NCI-H1694 treated with DMSO at 0.1 percent for 48 hours (cell line): Measurements from ENCODE around the gene HTT.

Source experiments
- DNase-seq: peaks from one replicate; lab custom pipeline; 2025; lab: John Stamatoyannopoulos, UW

The HTT gene

DNA sequence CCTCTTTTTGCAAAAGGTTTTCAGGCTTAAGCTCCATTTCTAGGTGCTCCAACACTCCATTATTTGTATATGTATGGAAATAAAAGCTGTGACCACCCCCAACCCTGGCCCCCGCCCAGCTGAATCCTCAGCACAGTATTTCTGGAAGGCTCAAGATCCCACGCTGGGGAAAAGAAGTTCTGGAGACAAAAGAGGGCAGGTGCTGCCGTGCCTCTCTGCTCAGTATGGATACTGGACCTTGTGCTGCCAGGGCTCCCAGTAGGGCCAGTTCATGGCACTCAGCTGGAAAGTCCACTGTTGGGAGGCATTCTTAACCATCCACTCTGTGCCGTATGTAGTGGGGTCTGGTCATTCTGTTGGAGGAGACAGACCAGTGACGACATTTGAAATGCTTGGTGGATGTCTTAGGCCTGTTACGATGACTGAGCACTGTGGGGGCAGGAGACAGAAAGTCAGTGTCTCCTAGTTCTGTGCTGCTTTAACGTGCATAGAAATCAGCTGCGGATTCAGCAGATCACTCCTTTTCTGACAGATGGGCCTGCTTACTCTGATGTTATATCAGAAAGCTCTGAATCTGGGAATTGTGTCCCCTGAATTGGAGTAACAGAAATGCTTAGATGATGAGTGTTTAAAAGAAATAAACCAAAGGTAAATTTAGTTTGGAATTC, 126.1 kb downstream of the HTT start:
- DNase-seq: peak; percentile 2

DNA sequence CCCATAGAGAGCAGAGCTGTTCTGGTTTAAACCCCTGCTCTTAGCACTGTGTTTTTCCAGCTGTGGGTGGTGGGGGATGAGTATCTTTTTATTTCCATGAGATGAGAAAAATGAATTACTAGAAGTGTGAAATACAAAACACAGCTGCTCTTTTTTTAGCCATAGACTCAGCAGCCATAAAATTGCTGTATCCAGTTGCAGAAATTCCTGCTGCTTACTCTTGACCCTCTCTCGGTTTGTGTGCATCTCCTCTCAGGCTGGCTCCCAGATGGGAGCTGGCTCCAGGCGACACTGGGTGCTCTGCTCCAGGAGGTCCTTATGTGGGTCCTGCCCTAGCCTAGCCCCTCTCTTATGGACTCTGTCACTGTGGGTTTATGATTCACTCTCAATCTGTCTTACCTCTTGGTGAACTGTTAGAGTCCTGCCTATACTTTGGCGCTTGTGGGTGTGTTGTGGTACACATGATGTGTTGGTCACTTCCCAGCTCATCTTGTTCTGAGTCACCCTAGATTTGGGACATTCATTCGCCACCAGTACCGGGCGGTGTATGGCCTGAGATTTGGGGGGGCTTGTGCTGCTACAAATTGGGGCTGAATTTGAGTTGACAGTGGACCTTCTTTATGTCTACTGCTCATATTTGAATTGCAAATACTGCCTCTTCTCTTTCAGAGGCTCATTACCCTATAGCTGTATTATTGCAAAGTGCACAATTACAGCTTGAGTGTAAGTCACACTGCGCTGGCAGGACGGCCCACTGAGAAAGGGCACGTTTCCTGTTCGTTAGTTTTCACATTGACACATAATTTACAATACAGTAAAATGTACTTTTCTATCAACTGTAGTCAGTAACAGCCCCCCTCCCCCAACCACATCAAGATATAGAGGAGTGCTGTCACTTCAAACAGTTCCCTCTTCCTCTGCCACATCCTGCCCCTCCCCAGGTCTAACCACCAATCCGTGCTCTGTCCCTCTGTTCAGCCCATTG, 127.5 kb downstream of the HTT start:
- DNase-seq: no peak

DNA sequence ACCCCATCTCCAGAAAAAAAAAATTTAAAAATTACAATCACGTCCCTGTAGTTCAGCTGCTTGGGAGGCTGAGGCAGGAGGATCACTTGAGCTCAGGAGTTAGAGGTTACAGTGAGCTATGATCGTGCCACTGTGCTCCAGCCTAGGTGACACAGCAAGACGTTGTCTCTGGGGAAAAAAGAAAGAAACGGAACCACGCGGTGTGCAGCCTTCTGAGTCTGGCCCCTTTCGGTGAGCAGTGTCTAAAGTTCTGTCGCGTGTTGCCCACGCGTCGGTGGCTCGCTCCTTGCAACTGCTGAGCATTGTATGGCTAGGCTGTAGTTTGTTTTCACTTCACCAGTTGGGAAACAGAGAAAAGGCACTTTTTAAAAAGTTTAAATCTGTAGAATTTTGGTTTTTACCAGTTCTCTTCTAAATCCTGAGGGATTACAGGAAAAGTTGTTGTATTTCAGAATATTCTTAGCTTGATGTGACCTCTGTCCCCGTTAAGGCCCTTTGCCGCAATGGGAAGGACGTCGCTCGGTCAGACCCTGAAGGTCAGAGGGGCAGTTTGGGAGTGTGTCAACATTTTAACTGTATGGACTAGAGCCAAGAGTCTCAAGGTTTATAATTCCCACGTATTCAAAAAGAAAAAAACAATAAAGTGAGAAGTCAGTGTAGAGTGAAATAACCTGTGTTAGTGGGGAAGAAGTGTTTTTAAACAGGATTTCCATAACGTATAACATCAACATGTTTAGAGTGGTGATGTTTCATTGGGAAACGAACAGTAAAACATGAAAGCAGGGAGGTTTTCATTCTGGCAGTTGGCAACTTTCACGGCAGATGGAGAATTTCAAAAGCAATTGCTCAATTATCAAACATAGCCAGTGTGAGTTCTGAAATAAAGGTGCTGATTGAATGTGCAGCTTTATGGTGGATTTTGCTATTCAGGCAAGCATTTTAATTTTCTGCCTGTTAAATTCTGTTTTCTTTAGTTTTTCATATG, 128.6 kb downstream of the HTT start:
- peak; percentile 37 for DNase-seq

DNA sequence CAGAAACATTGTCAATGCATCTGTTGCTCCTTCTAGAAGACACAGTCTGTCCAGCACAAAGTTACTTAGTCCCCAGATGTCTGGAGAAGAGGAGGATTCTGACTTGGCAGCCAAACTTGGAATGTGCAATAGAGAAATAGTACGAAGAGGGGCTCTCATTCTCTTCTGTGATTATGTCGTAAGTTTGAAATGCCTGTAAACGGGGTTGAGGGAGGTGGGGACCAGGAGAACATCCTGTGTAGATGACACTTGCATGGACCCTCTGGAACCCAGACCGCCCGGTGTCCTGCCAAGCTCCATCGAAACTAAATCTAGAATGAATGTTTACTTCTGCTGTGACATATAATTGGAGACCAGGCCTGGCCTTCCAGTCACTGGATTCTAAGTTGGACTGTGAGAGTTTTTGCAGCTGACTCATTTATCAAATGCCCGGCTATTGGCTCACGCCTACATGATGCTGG, 129.5 kb downstream of the HTT start:
- no peak for DNase-seq

DNA sequence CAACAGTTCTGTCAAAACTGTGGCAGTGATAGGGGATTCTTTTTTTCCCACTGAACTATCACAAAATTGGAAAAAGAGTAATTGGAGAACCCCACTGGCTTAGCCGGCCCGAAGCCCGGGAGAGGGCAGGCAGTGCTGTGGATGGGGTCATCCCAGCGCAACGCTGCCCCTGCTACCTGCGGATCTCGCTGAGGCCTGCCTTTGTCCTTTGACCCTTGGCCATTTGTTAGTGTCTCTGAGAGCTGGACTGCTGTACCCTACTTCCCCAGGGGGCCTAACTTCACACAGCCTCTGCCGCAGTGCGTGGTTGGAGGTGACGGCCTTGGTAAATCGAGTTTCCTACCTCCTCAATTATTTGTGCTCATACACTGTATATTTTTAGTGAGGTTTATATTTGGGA, 131.5 kb downstream of the HTT start:
- no peak for DNase-seq

DNA sequence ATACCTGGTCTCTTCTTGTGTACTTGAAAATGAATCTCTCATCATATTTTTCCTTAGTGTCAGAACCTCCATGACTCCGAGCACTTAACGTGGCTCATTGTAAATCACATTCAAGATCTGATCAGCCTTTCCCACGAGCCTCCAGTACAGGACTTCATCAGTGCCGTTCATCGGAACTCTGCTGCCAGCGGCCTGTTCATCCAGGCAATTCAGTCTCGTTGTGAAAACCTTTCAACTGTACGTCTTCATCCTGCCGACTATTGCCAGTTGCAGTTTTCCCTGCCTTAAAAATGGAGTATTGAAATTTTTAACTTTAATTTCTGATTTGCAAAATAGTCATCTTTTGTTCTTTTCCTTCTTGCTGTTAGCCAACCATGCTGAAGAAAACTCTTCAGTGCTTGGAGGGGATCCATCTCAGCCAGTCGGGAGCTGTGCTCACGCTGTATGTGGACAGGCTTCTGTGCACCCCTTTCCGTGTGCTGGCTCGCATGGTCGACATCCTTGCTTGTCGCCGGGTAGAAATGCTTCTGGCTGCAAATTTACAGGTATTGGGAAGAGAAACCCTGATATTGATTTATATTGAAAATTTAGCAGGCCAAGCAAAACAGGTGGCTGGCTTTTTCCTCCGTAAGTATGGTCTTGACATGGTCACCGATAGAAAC, 132.1 kb downstream of the HTT start:
- DNase-seq: no peak

DNA sequence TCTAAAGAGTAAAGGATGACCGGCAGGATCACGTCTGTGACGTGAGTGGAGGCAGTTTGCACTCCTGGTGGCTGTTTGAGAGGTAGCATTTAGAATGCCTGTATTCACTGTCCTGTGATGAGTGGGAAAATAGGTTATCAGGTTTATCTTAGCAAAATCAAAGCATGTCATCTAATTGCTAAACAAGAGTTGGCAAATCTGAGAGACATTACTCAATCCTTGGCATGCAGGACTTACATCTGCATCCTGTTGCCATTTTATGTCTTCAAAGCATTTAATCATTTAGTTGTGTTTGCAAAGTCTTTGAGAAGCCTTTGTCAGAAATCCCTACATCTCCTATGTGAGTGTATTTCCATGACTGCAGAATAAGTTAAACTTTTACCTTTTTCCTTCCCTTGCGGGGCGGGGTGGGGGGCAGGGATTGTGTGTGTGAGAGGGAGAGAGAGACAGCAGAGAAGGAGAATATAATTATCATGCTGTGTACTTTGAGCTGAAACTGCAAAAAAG, 133.1 kb downstream of the HTT start:
- no peak for DNase-seq

DNA sequence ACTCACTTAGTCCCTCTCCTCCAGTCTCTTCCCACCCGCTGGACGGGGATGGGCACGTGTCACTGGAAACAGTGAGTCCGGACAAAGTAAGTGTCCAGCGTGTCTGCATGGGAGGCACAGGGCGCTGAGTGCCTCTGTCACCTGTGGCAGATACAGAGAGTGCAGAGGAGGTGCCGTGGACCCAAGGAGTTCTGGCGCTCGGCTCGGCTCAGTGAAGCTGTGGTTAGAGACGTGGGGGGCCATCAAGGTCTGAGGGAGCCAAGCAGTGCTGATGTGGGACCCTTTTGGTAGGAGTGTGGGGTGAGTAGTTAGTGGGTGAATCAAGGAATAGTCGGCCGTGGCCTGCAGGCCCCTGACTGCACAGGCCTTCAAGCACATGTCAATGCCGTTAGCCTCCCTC, 134.3 kb downstream of the HTT start:
- no peak for DNase-seq

DNA sequence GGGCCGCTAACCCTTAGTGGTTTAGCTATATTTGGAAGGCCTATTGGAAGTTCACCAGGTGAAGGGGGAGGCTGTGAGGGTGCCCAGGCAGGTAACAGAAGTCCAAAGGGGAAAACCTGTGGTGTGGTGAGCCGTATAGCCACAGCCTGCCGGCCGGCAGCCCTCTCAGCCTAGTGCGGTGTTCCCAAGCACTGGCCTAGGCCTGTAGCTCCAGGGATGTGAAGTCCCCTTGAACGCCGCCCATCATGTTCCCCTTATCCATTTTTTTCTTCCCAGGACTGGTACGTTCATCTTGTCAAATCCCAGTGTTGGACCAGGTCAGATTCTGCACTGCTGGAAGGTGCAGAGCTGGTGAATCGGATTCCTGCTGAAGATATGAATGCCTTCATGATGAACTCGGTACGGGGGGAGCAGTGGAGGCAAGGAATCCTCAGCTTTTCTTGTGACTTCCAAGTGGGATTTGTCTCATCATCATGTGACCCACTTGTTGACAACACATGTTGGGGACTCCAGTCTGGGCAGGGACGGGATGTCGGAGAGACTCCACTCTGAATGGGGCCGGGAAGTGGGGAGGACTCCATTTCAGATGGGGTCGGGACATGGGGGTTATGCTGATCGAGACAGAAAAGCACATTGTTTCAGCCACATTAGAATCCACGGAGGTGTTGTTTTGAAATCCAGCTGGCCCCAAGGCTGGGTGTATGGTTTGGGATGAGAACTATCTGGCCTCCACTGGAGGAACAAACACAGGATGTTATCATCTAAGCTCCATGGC, 135.3 kb downstream of the HTT start:
- DNase-seq: no peak

DNA sequence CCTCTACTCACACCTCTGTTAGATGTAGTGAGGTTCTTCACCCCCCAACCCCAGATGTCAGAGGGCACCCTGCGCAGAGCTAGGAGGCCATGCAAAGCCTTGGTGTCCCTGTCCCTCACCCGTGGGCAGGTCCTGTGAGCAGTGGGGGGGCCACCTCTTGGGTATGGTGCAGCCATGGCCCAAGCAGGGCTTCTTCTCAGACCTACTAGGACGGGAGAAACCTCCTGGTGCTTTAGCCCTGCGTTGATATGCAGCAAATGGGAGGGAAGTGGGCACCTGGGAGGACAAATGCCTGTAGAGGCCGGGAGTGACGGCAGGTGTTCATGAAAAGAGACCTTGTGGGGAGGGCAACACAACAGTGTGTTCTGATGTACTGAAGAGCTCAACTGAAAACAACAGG, 136.0 kb downstream of the HTT start:
- no peak for DNase-seq

DNA sequence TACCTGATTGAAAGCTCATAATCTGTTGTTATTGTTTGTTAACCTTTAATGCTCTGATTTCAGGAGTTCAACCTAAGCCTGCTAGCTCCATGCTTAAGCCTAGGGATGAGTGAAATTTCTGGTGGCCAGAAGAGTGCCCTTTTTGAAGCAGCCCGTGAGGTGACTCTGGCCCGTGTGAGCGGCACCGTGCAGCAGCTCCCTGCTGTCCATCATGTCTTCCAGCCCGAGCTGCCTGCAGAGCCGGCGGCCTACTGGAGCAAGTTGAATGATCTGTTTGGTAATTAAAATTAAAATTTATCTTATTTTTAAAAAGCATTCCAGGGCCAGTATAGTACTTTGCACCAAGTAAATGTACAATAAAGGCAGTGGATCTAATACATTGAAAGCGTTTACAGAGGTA, 137.4 kb downstream of the HTT start:
- DNase-seq: no peak

DNA sequence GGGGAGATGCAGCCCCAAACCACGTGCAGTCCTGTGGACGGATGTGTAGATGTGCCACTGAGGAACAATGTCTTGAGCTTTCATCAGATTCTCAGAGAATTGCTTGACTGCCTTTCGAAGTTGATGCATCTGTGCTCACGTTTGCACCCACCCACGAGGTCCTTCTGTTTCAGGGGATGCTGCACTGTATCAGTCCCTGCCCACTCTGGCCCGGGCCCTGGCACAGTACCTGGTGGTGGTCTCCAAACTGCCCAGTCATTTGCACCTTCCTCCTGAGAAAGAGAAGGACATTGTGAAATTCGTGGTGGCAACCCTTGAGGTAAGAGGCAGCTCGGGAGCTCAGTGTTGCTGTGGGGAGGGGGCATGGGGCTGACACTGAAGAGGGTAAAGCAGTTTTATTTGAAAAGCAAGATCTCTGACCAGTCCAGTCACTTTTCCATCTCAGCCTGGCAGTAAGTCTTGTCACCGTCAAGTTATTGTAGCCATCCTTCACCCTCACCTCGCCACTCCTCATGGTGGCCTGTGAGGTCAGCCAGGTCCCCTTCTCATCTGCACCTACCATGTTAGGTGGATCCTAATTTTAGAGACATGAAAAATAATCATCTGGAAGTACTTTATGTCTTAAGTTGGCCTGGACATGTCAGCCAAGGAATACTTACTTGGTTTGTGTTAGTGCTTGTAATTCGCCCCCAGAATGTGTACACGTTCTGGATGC, 138.1 kb downstream of the HTT start:
- no peak for DNase-seq

DNA sequence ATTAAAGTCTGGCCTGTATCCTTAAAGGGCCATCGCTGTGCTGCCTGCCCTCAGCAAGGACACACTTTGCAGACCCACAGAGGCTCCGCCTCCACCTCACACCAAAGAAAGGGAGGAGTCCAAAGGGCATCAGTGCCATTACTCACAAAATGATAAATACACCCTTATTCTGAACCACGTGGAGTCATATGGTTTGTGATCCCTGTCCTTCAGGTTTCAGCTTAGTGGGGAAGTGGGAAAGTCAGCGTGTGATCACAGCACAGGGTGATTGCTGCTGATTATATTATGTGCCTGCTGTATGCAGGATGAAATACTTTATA, 138.6 kb downstream of the HTT start:
- DNase-seq: no peak

DNA sequence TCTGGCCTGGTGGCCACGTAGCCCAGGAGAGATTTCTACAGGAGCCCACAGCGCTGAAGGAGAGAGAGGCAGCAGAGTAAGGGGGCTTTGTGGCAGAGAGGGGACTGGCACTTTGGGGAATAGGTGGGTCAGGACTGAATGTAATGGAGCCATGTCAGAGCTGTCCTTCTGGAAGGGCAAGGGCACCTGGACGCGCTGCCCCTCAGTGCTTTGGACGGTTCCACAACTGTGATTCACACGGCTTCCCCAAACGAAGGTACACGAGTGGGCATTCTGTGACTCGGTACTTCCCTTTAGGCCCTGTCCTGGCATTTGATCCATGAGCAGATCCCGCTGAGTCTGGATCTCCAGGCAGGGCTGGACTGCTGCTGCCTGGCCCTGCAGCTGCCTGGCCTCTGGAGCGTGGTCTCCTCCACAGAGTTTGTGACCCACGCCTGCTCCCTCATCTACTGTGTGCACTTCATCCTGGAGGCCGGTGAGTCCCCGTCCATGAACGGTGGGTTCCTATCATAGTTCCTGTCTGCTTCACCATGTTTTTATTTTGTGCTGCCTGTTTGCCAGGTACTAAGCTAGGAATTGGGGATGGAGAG, 139.3 kb downstream of the HTT start:
- DNase-seq: no peak

DNA sequence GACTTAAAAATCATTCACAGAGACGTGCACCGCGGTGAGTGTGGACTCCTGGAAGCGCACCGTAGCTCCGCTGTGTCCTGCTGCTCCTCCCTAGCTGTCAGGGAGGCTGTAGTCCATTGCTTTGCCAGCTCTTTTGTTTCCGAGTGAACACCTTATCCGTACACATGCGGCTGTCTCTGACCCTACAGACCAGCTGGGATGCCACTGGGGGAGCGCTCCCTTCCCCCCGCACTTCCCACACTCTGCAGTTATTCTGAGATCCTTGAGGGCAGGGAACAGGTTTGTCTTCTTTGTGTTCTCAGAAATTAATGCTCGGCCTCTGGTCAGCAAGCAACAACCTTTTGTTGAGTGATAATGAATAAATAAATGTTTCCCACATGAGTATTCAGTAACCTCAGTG, 140.8 kb downstream of the HTT start:
- no peak for DNase-seq

DNA sequence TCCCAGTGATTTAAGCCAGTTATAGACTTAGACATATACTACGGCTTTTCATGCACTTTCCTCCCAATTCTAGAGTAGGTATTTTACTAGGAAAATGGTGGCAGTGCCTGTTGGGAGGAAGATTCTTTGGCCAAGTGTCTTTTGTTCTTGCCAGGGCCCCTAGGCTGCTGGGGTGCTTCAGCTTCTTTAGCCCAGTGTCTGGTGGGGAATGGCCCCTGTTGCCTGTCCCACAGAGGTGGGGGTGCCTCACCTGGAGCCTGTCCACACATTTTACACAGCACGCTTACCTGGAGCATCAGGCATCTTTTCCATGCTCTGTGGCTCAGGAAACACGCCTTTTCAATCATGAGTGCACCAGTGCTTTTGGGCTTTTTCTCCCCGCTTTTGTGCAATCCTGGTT, 141.3 kb downstream of the HTT start:
- no peak for DNase-seq

DNA sequence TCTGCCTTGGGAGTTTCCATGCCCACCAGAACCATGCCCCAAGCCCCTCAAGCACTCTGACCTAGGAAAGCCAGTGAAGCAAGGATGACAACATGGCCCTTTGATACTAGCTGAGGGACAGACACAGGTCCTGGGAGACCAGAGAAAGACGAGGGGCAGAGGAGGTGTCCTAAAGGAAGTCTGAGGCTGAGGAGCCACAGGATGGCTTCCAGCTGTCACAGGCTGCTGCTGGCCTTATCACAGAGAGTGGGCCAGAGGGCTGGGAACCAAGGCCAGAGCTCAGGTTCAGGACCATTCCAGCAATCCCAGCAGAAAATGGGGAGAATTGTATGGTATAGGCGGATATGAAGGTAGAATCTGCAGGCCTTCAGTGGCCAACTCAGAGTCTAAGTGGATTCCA, 142.8 kb downstream of the HTT start:
- no peak for DNase-seq

DNA sequence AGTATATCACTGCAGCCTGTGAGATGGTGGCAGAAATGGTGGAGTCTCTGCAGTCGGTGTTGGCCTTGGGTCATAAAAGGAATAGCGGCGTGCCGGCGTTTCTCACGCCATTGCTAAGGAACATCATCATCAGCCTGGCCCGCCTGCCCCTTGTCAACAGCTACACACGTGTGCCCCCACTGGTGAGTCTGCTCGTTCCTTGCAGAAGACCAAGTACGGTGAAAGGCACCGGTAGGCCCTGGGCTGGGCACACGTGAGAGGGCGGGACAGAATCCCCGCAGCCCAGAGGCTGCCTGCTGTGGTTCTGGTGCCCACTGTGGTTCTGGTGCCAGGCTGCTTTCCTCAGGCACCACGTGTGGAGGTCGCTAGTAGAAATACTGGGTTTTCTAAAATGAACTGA, 143.3 kb downstream of the HTT start:
- DNase-seq: no peak
